ENCODE data around the gene ZRANB1.
"Not testable (repeated sequence)": the region's sequence is repeated elsewhere in the genome, so short reads cannot be mapped to it uniquely, and the experiment has no call there.

Gene ZRANB1

DNA sequence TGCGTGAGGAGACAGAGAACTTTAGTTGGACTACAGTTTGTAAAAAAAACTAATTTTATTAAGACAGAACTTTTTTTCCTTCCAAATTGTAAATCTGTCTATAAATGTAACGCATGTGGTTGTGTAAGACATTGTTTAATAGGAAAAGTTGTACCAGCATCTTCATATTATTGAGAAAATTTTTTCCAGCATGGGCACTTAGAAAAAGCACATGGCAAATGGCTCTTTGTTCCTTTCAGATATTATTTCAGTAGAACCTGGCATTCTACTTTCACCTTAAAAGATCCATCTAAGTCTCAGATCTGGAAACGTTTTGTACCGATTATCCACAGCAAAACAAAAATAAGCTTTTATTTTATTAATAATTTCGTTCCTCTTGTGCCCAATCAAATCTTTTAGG, 43.2 kb downstream of the ZRANB1 start:
- no peak overlapping the region for H3K4me3 ChIP-seq (ENCODE audit: low read depth, low read length)
- DNase-seq (ENCODE audit: low read depth), result no peak
- TF ChIP-seq, protein P1, sequence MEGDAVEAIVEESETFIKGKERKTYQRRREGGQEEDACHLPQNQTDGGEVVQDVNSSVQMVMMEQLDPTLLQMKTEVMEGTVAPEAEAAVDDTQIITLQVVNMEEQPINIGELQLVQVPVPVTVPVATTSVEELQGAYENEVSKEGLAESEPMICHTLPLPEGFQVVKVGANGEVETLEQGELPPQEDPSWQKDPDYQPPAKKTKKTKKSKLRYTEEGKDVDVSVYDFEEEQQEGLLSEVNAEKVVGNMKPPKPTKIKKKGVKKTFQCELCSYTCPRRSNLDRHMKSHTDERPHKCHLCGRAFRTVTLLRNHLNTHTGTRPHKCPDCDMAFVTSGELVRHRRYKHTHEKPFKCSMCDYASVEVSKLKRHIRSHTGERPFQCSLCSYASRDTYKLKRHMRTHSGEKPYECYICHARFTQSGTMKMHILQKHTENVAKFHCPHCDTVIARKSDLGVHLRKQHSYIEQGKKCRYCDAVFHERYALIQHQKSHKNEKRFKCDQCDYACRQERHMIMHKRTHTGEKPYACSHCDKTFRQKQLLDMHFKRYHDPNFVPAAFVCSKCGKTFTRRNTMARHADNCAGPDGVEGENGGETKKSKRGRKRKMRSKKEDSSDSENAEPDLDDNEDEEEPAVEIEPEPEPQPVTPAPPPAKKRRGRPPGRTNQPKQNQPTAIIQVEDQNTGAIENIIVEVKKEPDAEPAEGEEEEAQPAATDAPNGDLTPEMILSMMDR (IDR thresholded peaks at IDR 0.05; ENCODE audit: low read depth, low read length, missing control alignments), result no peak

DNA sequence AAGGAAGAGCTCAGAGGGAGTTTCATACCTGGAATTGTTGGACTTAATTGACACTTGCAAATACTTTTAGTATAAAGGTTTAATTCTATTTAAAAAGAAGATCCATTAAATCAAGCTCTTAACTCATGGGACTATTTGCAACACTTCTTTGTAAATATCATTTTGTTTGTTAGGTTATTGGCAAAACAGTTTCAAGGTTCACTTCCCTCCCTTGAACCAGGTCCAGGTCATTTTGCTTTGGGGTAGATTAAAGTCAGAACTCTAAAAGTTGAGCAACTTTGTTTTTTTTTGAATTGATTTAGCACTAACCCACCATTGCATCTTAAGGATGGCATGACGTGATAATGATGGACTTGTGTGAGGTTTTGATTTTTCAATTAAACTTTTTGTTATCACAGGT, 45.9 kb downstream of the ZRANB1 start:
- no peak overlapping the region for H3K4me3 ChIP-seq (ENCODE audit: low read depth, low read length)
- TF ChIP-seq, protein P1 (IDR thresholded peaks at IDR 0.05; ENCODE audit: low read depth, low read length, missing control alignments), result no peak
- DNase-seq (ENCODE audit: low read depth), result no peak

DNA sequence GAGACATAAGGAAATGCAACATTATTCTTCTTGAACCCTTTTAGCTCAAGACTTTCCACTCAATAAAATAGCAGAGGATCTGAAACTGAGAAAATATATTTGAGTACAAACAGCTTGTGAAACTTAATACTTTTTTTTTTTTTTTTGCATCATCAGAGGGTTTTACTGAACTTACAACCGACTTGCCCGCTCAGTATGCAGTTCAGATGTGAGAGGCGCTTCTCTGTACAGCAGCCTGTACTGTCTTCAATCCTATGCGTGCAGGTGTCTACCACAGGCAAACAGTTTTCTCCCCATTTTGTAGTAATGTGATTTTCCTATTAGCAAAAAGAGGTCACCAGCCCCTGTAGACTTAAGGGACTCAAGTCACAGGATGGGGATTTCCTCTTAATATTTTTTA, 46.8 kb downstream of the ZRANB1 start:
- H3K4me3 ChIP-seq (ENCODE audit: low read depth, low read length), result not testable (repeated sequence)
- DNase-seq (ENCODE audit: low read depth), result peak; percentile 53

DNA sequence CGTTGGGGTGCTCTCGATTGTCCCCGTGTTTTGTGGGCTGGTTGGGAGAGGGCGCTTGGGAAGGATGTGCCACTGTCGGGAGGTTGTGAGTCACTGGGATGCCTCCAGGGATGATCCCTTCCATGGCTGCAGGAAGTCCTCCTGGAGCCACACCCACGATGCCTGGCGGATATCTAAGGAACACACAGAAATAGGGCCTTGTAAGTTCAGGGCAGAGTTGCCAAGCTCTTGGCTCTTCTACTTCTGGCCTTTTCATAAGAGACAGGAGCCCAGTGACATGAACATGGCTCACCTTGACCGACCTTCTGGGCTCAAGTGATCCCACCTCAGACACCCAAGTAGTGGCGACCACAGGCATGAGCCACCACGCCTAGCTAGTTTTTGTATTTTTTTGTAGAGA, 47.6 kb downstream of the ZRANB1 start:
- no peak for DNase-seq (ENCODE audit: low read depth)
- TF ChIP-seq, protein P1 (IDR thresholded peaks at IDR 0.05; ENCODE audit: low read depth, low read length, missing control alignments), result no peak
- no peak overlapping the region for H3K4me3 ChIP-seq (ENCODE audit: low read depth, low read length)

DNA sequence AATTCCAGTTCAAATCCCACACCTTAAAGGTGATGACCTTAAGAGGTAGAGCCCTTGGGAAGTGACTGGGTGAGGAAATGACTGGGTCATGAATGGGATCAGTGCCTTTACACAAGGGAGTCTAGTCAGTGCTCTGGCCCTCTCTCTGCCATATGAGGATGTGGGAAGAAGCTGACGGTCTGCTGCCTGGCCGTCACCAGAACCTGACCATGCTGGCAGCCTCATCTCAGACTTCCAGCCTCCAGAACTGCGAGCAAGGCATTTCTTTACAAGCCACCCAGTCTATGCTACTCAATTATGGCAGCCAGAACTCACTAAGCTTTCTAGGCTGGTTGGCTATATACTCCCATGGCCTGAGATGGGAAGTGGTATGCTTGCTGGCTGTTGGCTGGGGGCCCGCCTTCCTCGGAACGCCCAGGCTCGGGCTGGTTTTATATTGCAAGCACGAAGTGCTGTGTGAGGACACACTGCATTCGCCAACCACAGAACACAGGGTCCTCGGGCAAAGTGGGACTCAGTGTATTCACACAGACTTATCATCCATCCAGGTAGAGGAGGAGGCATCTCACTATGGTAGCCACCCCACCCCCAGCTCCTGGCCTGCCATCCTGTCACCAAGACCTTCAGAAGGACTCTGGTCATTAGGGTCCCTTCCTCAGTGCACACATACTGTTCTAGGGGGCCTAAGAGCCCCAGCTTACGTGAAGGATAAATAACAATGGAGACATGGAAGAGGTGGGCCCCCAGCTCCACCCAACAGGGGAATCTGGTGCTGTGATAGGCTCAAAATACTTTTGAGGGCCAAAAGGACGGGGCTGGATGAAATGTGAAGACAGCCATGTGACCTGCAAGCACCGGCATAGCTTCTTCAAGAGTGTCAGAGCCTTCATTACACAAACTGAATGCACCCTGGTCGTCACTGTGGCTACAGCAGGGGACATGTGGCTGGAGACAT, 49.0 kb downstream of the ZRANB1 start:
- DNase-seq (ENCODE audit: low read depth), result no peak
- H3K4me3 ChIP-seq (ENCODE audit: low read depth, low read length), result no peak overlapping the region
- TF ChIP-seq, protein P1 (IDR thresholded peaks at IDR 0.05; ENCODE audit: low read depth, low read length, missing control alignments), result no peak

DNA sequence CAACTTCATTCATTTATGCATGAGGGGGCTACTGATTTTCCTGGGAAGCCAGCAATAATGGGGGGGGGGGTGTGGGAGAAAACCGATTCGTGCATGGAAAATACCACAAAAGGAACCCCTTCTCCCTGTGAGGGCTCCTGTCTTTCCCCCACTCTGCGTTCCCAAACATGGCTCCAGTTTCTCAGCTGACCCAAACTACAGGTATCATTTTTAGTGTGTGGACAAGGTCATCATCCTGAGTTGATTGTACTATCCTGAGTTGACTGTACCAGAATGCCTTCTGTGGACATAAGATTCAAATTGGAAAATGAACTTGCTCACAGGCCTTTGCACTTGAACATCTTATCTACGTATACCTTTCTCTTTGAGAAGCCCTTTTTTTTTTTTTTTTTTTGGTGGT, 49.9 kb downstream of the ZRANB1 start:
- TF ChIP-seq, protein P1 (IDR thresholded peaks at IDR 0.05; ENCODE audit: low read depth, low read length, missing control alignments), result no peak
- H3K4me3 ChIP-seq (ENCODE audit: low read depth, low read length), result no peak overlapping the region
- DNase-seq (ENCODE audit: low read depth), result no peak

DNA sequence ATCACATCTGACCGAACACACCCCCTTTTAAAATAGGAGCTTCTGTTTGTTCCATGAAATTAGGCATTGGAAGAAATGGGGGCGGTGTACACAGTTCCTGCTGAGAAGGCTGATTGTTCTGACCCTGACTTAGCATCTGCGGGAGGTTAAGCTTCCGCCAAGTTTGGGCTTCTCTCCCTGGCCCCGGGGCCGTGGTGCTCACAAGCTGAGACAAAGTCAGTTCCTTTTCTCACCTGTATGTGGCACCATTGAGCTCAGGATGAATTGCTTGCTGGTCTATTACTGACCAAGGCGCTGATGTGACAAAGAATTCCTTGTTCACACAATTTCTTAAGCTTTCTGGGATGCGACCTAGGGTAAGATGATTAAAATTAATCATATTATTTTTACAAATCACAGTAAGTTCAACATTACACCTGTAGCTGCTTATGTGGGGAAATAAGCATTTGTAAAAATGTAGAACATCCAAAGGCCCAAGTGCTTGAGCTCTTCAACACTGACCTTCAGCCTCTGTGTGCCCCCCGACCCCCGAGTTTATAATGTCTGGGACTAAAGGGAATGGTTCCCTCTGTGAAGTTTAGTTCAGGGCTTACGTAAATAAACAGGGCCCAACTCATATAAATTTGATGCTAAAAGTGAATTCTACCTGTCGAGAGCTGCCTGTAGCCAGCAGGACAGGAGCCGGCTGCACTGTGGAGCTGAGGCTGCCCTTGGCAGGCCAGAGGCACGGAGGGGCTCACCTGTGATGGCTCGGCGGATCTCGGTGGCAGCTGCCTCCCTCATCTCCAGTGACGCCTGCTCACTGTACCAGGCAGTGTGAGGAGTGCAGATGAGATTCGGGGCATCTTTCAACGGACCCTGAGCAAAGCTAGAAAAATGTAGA, 50.8 kb downstream of the ZRANB1 start:
- TF ChIP-seq, protein P1 (IDR thresholded peaks at IDR 0.05; ENCODE audit: low read depth, low read length, missing control alignments), result peak; percentile 58
- DNase-seq (ENCODE audit: low read depth), result no peak

More for the DNA sequence above, 50.8 kb downstream of the ZRANB1 start:
- no peak overlapping the region for H3K4me3 ChIP-seq (ENCODE audit: low read depth, low read length)

Measured in GM12864 (cell line).